ENCODE data around the gene VPS26C.

Gene VPS26C

GRCh38 chr21:37276377-37276776, 9.2 kb upstream of the VPS26C start:
- ATAC-seq, result no peak
- TF ChIP-seq TCF4 (CRISPR knock-in tag; IDR thresholded peaks at IDR 0.05; ENCODE audit: borderline replicate concordance) (no peak), SNAI2 (CRISPR knock-in tag; IDR thresholded peaks at IDR 0.05) (no peak)

- no peak for ATAC-seq
- TF ChIP-seq PATZ1 (CRISPR knock-in tag; IDR thresholded peaks at IDR 0.05; ENCODE audit: borderline replicate concordance), result no peak
- no peak for TF ChIP-seq PPARA (CRISPR knock-in tag; IDR thresholded peaks at IDR 0.05; ENCODE audit: borderline replicate concordance)
- TF ChIP-seq TOX (CRISPR knock-in tag; IDR thresholded peaks at IDR 0.05; ENCODE audit: borderline replicate concordance), result no peak
- TF ChIP-seq TCF4 (CRISPR knock-in tag; IDR thresholded peaks at IDR 0.05; ENCODE audit: borderline replicate concordance), result no peak
- TF ChIP-seq SNAI2 (CRISPR knock-in tag; IDR thresholded peaks at IDR 0.05), result no peak
- no peak for TF ChIP-seq GLIS3 (CRISPR knock-in tag; IDR thresholded peaks at IDR 0.05)
- TF ChIP-seq CREB5 (CRISPR knock-in tag; IDR thresholded peaks at IDR 0.05; ENCODE audit: low read depth), result no peak
These were observed 7.0 kb upstream of the VPS26C start for GRCh38 chr21:37273911-37274690.

GRCh38 chr21:37273440-37273839, 6.3 kb upstream of the VPS26C start:
- TF ChIP-seq ZNF8 (CRISPR knock-in tag; IDR thresholded peaks at IDR 0.05) (no peak), TCF4 (CRISPR knock-in tag; IDR thresholded peaks at IDR 0.05; ENCODE audit: borderline replicate concordance) (no peak), POU6F1 (CRISPR knock-in tag; IDR thresholded peaks at IDR 0.05; ENCODE audit: borderline replicate concordance, low read depth) (no peak), OSR1 (CRISPR knock-in tag; IDR thresholded peaks at IDR 0.05) (no peak)
- ATAC-seq, result no peak

- TF ChIP-seq ARNTL (CRISPR knock-in tag; IDR thresholded peaks at IDR 0.05; ENCODE audit: borderline replicate concordance, low read depth) (no peak), CSDC2 (CRISPR knock-in tag; IDR thresholded peaks at IDR 0.05) (no peak), BACH2 (CRISPR knock-in tag; IDR thresholded peaks at IDR 0.05; ENCODE audit: borderline replicate concordance) (no peak), POU6F1 (CRISPR knock-in tag; IDR thresholded peaks at IDR 0.05; ENCODE audit: borderline replicate concordance, low read depth) (no peak), ESRRG (CRISPR knock-in tag; IDR thresholded peaks at IDR 0.05) (no peak), ZFP30 (CRISPR knock-in tag; IDR thresholded peaks at IDR 0.05) (no peak), ZNF565 (CRISPR knock-in tag; conservative IDR thresholded peaks at IDR 0.05; ENCODE audit: low read depth) (no peak), RARB (CRISPR knock-in tag; IDR thresholded peaks at IDR 0.05) (no peak), ZNF8 (CRISPR knock-in tag; IDR thresholded peaks at IDR 0.05) (no peak)
- ATAC-seq, result no peak
These were observed 5.8 kb upstream of the VPS26C start for GRCh38 chr21:37272897-37273296.

GRCh38 chr21:37270576-37271365, 3.6 kb upstream of the VPS26C start:
- no peak for TF ChIP-seq ZFP30 (CRISPR knock-in tag; IDR thresholded peaks at IDR 0.05)
- no peak for TF ChIP-seq ARNTL (CRISPR knock-in tag; IDR thresholded peaks at IDR 0.05; ENCODE audit: borderline replicate concordance, low read depth)
- TF ChIP-seq ESRRG (CRISPR knock-in tag; IDR thresholded peaks at IDR 0.05), result no peak
- no peak for TF ChIP-seq PPARA (CRISPR knock-in tag; IDR thresholded peaks at IDR 0.05; ENCODE audit: borderline replicate concordance)
- TF ChIP-seq TCF4 (CRISPR knock-in tag; IDR thresholded peaks at IDR 0.05; ENCODE audit: borderline replicate concordance), result no peak
- TF ChIP-seq GLIS3 (CRISPR knock-in tag; IDR thresholded peaks at IDR 0.05), result no peak
- no peak for TF ChIP-seq ISL1 (CRISPR knock-in tag; IDR thresholded peaks at IDR 0.05)
- TF ChIP-seq ZNF70 (CRISPR knock-in tag; IDR thresholded peaks at IDR 0.05), result no peak
- TF ChIP-seq TOX (CRISPR knock-in tag; IDR thresholded peaks at IDR 0.05; ENCODE audit: borderline replicate concordance), result no peak
- TF ChIP-seq ZFP3 (CRISPR knock-in tag; IDR thresholded peaks at IDR 0.05), result no peak
- no peak for TF ChIP-seq CREB5 (CRISPR knock-in tag; IDR thresholded peaks at IDR 0.05; ENCODE audit: low read depth)
- TF ChIP-seq ZNF8 (CRISPR knock-in tag; IDR thresholded peaks at IDR 0.05), result no peak
- no peak for TF ChIP-seq CSRNP3 (CRISPR knock-in tag; IDR thresholded peaks at IDR 0.05)
- ATAC-seq, result no peak
